Duodenal mucosa (tissue), 2 donors: ENCODE measurements around the gene BCAS4.

ENCODE experiments used
- H3K27ac ChIP-seq: one replicate; pipeline ENCODE4 v1.7.0; 2013; ENCODE audit warnings: low read depth, low read length
- H3K27me3 ChIP-seq, 2 donors: one replicate each; pipeline ENCODE4 v1.7.0; 2013; ENCODE audit warnings: low read length in 2 of 2, control low read depth in 1 of 2; ENCODE audit not compliant: insufficient read depth in 2 of 2, control insufficient read depth in 1 of 2
- H3K36me3 ChIP-seq, 2 donors: one replicate each; pipeline ENCODE4 v1.7.0; 2013; ENCODE audit warnings: low read length in 2 of 2, control low read depth in 1 of 2; ENCODE audit not compliant: insufficient read depth in 2 of 2, control insufficient read depth in 1 of 2
- H3K4me1 ChIP-seq, 2 donors: one replicate each; pipeline ENCODE4 v1.7.0; 2013; ENCODE audit warnings: low read length in 2 of 2, control low read depth in 1 of 2; ENCODE audit not compliant: insufficient read depth in 2 of 2, control insufficient read depth in 1 of 2
- H3K4me3 ChIP-seq, 2 donors: one replicate each; pipeline ENCODE4 v1.7.0; 2013; ENCODE audit warnings: low read length in 2 of 2, low read depth in 1 of 2
- H3K9ac ChIP-seq, 2 donors: one replicate each; pipeline ENCODE4 v1.7.0; 2013; ENCODE audit warnings: low read length in 2 of 2, low read depth in 1 of 2
- H3K9me3 ChIP-seq, 2 donors: one replicate each; pipeline ENCODE4 v1.7.0; 2013; ENCODE audit warnings: low read length in 2 of 2, control low read depth in 1 of 2; ENCODE audit not compliant: control insufficient read depth in 1 of 2

BCAS4 gene

DNA sequence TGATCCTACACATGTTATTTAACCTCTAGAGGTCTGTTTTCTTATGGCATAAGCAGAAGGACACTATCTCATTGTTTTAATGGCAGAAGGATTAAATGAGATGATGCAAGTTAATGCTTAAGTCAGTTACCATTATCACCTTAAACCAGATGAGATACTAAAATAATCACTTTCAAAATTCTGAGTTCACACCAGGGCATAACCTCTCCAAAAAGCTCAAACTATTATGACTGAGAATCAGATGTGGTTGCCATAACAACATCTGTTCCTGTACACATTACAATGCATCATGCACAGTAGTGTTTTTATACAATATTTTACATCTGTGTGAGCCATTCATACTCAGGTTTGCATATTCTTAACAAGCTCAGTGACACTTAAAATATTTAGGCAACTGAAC lies 126.1 kb downstream of the BCAS4 start:
- no peak overlapping the region for H3K9ac ChIP-seq
- H3K27ac ChIP-seq, result no peak overlapping the region
- H3K9me3 ChIP-seq, result no peaks in the 10 kb centered on the region
- H3K36me3 ChIP-seq, result peaks cover 0 to 10% of the 10 kb centered on the region in 2 donors
- peaks cover 20 to 37% of the 10 kb centered on the region in 2 donors for H3K4me1 ChIP-seq
- H3K27me3 ChIP-seq, result no peaks in the 10 kb centered on the region
- no peak overlapping the region for H3K4me3 ChIP-seq

DNA sequence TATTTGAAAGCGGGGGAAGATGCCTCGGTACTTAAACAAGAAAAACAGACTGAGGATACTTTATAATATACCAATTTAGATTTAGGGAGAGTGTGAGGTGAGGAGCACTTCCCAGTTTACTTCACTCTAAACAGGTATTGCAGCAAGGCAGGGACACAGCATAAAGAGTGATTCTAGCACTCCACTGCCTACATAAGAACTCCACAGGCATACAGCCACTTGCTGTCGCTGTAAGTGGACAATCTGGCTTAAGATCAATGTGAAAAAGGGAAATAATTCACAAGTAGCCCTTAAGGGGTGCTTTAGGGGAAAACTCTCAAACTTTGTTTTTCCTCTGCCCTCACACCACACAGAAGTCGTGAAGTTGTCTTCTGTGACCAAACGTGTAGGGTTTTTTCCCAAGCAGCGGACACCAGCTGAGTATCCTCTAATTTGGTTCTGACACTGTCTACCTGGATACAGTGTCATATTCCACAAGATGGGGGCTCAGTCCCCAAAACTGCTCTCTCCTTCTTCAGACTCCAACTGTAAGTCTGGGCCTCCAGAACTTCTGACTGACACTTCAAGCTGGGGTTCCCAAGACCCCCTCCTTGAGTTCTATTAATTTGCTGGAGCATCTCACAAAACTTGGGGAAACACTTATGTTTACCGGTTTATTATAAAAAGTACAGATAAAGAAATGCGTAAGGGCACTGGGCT lies 127.1 kb downstream of the BCAS4 start:
- no peaks in the 10 kb centered on the region for H3K27me3 ChIP-seq
- peaks cover 11 to 31% of the 10 kb centered on the region in 2 donors for H3K4me1 ChIP-seq
- no peaks in the 10 kb centered on the region for H3K9me3 ChIP-seq
- H3K36me3 ChIP-seq, result peaks cover 0 to 10% of the 10 kb centered on the region in 2 donors
- no peak overlapping the region for H3K9ac ChIP-seq
- no peak overlapping the region for H3K27ac ChIP-seq
- H3K4me3 ChIP-seq, result no peak overlapping the region

DNA sequence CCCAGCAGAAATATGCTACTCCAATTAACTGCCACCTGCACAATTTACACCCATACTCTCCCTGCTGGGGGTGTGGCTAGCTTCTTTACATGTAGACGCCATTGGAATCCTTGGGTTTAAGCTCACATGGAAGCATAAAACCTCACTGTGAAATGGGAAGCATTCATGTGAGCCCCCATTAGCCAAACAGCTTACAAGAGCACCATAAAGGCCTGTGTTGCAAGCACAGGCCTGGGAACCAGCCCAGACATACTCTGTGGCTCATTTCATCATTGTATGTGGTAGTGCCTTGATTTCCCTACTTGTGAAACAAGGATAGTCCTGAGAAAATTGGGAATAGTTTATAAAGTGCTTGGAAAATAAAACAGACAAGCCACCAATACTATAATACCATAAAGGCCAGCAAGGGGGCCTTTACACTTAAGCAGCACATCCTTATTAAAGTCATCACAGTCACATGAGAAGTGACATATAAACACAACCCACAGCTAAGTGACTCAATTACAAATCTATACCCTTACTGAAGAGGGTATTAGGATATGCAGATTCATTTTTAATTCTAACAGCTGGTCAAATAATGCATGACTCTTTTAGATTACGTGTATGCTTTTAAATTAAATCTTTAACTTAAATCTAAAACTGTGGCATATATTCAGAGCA lies 129.5 kb downstream of the BCAS4 start:
- H3K9ac ChIP-seq, result no peak overlapping the region
- peaks cover 17 to 24% of the 10 kb centered on the region in 2 donors for H3K4me1 ChIP-seq
- no peak overlapping the region for H3K4me3 ChIP-seq
- no peak overlapping the region for H3K27ac ChIP-seq
- H3K9me3 ChIP-seq, result no peaks in the 10 kb centered on the region
- no peaks in the 10 kb centered on the region for H3K27me3 ChIP-seq
- peaks cover 10 to 21% of the 10 kb centered on the region in 2 donors for H3K36me3 ChIP-seq

DNA sequence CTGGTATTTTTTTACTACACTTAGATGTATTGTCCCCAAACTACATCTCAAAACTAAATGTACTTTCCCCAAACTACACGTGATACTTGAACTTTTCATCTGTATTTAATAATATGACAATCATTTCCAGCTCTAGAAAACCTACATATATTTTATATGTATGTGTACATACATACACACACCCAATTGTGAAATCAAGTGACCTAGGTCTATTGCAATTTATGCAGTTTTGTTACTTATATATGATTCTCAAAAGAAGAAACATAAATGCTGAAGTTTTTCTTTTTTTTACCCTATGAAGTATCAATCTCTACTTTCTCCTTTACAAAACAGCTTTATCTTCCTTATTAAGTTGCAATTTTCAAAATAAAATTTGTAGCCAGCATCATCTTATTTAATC lies 131.7 kb downstream of the BCAS4 start:
- Histone ChIP-seq H3K36me3 (peaks cover 10 to 16% of the 10 kb centered on the region in 2 donors), H3K27me3 (no peaks in the 10 kb centered on the region), H3K9me3 (no peaks in the 10 kb centered on the region), H3K27ac (no peak overlapping the region), H3K9ac (no peak overlapping the region), H3K4me1 (peaks cover 17 to 18% of the 10 kb centered on the region in 2 donors), H3K4me3 (no peak overlapping the region)
